H1 (cell line): Measurements from ENCODE around the gene VGLL2. TPM values are rescaled to one million over a fixed set of nuclear protein-coding genes. Genes with fewer than 3 reads are reported as not detected.

Experiments used
- CTCF ChIA-PET: fragments of 300-600 bp; sonication (Branson Sonifier 250); formaldehyde crosslinking; loops from one replicate; lab custom pipeline; 2021; ENCODE audit not compliant: partially characterized antibody; lab: Charles Lee
- POLR2A ChIA-PET: fragments of 300-600 bp; sonication (Branson Sonifier 250); formaldehyde crosslinking; loops from one replicate; lab custom pipeline; 2021; ENCODE audit warnings: inconsistent platforms; ENCODE audit not compliant: partially characterized antibody; lab: Charles Lee
- DNase-seq, 2 experiments: peaks; one replicate each; pipeline versions ENCODE4 v3.0.0 to v3.0.0-alpha.2; 2010 to 2022; ENCODE audit warnings: low spot score in 2 of 2, low read depth in 1 of 2, mixed read lengths in 1 of 2
- FAIRE-seq: peaks from 2 replicates; lab custom pipeline; 2011; peaks lifted over from hg19 to GRCh38; lab: Jason Lieb, UNC
- H2AFZ ChIP-seq: 2 replicates; pipeline ENCODE4 v1.8.1; 2012; ENCODE audit warnings: low read length, inconsistent platforms
- H2AK5ac ChIP-seq: 2 replicates; pipeline ENCODE4 v1.6.1; 2013; ENCODE audit warnings: low read depth, low read length
- H2BK120ac ChIP-seq: replicated peaks from 2 replicates; pipeline ENCODE3; 2013; ENCODE audit warnings: low read depth, low read length, inconsistent platforms
- H2BK12ac ChIP-seq: 2 replicates; pipeline ENCODE4 v1.6.1; 2013; ENCODE audit warnings: low read depth, low read length
- H2BK15ac ChIP-seq: 2 replicates; pipeline ENCODE4 v1.6.1; 2013; ENCODE audit warnings: low read length
- H2BK20ac ChIP-seq: 2 replicates; pipeline ENCODE4 v1.6.1; 2013; ENCODE audit warnings: low read length
- H2BK5ac ChIP-seq: 2 replicates; pipeline ENCODE4 v1.6.1; 2013; ENCODE audit warnings: low read depth, low read length
- H3K14ac ChIP-seq: 2 replicates; pipeline ENCODE4 v1.6.1; 2013; ENCODE audit warnings: inconsistent platforms; ENCODE audit not compliant: insufficient read length
- H3K18ac ChIP-seq: 2 replicates; pipeline ENCODE4 v1.6.1; 2013; ENCODE audit warnings: low read length; ENCODE audit errors: extremely low read depth
- H3K23ac ChIP-seq: 2 replicates; pipeline ENCODE4 v1.6.1; 2013; ENCODE audit warnings: inconsistent platforms; ENCODE audit not compliant: insufficient read length
- H3K23me2 ChIP-seq: 2 replicates; pipeline ENCODE4 v1.6.1; 2013; ENCODE audit warnings: low read depth, low read length
- H3K27ac ChIP-seq: 2 replicates; pipeline ENCODE4 v1.6.1; 2011; ENCODE audit warnings: low read depth, low read length, inconsistent platforms
- H3K27me3 ChIP-seq, 4 experiments: replicated peaks in 1 of 4; 1 replicate in 1 of 4; 2 replicates in 3 of 4; pipeline versions ENCODE4 v1.6.1 to v1.8.1; 2011 to 2013; ENCODE audit warnings: low read length in 3 of 4, mild to moderate bottlenecking in 3 of 4, inconsistent platforms in 2 of 4, mixed read lengths in 2 of 4, moderate library complexity in 1 of 4; ENCODE audit not compliant: control insufficient read depth in 3 of 4, insufficient read depth in 3 of 4; ENCODE audit errors: extremely low read depth in 1 of 4
- H3K36me3 ChIP-seq, 4 experiments: 2 replicates each; pipeline versions ENCODE4 v1.6.1 to v1.8.1; 2011 to 2013; ENCODE audit warnings: mild to moderate bottlenecking in 4 of 4, low read length in 3 of 4, moderate library complexity in 2 of 4, control low read depth in 1 of 4, inconsistent platforms in 1 of 4; ENCODE audit not compliant: insufficient read depth in 4 of 4, control insufficient read depth in 2 of 4
- H3K4ac ChIP-seq: replicated peaks from 2 replicates; pipeline ENCODE3; 2013; ENCODE audit warnings: low read length, low read depth, mixed read lengths, inconsistent platforms; ENCODE audit not compliant: insufficient read length
- H3K4me1 ChIP-seq, 4 experiments: replicated peaks in 1 of 4; 1 replicate in 1 of 4; 2 replicates in 3 of 4; pipeline versions ENCODE4 v1.6.1 to v1.8.1; 2011 to 2013; ENCODE audit warnings: low read length in 3 of 4, inconsistent platforms in 2 of 4, mixed read lengths in 1 of 4; ENCODE audit not compliant: insufficient read depth in 4 of 4, control insufficient read depth in 3 of 4
- H3K4me2 ChIP-seq, 2 experiments: 2 replicates each; pipeline versions ENCODE4 v1.6.1 to v1.8.1; 2011 to 2013; ENCODE audit warnings: low read depth in 2 of 2, low read length in 2 of 2, control low read depth in 1 of 2, inconsistent platforms in 1 of 2, mild to moderate bottlenecking in 1 of 2; ENCODE audit not compliant: insufficient read depth in 1 of 2
- H3K4me3 ChIP-seq, 4 experiments: fragments of 200-600, 300-600 bp in 1 of 4; sonication (generic), shearing (Covaris generic), sonication (Bioruptor Twin) in 1 of 4; 2 replicates each; pipeline versions ENCODE4 v1.5.1 to v1.8.1; 2011 to 2016; ENCODE audit warnings: low read length in 4 of 4, low read depth in 3 of 4, control low read depth in 2 of 4, inconsistent platforms in 2 of 4, mild to moderate bottlenecking in 2 of 4, mixed read lengths in 1 of 4, moderate library complexity in 1 of 4; ENCODE audit not compliant: insufficient read depth in 2 of 4; ENCODE audit errors: extremely low read depth in 1 of 4
- H3K56ac ChIP-seq: replicated peaks from 2 replicates; pipeline ENCODE3; 2013; ENCODE audit warnings: low read depth, mild to moderate bottlenecking, mixed read lengths, low read length, inconsistent platforms; ENCODE audit not compliant: insufficient read length
- H3K79me1 ChIP-seq: 2 replicates; pipeline ENCODE4 v1.6.1; 2013; ENCODE audit warnings: low read depth, low read length, control low read depth
- H3K79me2 ChIP-seq, 2 experiments: 2 replicates each; pipeline versions ENCODE4 v1.6.1 to v1.8.1; 2012 to 2013; ENCODE audit warnings: low read length in 2 of 2, mild to moderate bottlenecking in 2 of 2, inconsistent platforms in 1 of 2; ENCODE audit not compliant: insufficient read depth in 2 of 2, control insufficient read depth in 1 of 2
- H3K9ac ChIP-seq, 4 experiments: replicated peaks in 1 of 4; 1 replicate in 1 of 4; 2 replicates in 3 of 4; pipeline versions ENCODE4 v1.6.1 to v1.8.1; 2011 to 2013; ENCODE audit warnings: low read depth in 3 of 4, low read length in 3 of 4, control low read depth in 2 of 4, mild to moderate bottlenecking in 2 of 4, moderate library complexity in 2 of 4, inconsistent platforms in 1 of 4; ENCODE audit errors: extremely low read depth in 1 of 4
- H3K9me3 ChIP-seq, 2 experiments: 2 replicates each; pipeline versions ENCODE4 v1.6.1 to v1.8.1; 2012 to 2013; ENCODE audit warnings: mild to moderate bottlenecking in 2 of 2, moderate library complexity in 2 of 2, control low read depth in 1 of 2, inconsistent platforms in 1 of 2, low read depth in 1 of 2, low read length in 1 of 2, mixed read lengths in 1 of 2; ENCODE audit not compliant: insufficient read depth in 2 of 2
- H4K20me1 ChIP-seq, 2 experiments: replicated peaks in 1 of 2; 2 replicates each; pipeline versions ENCODE3 to v1.8.1; 2011 to 2013; ENCODE audit warnings: inconsistent platforms in 2 of 2, low read length in 2 of 2, mild to moderate bottlenecking in 1 of 2; ENCODE audit not compliant: insufficient read depth in 2 of 2, control insufficient read depth in 1 of 2
- H4K5ac ChIP-seq: 2 replicates; pipeline ENCODE4 v1.6.1; 2013; ENCODE audit warnings: low read length, low read depth, mixed read lengths, inconsistent platforms; ENCODE audit not compliant: insufficient read length
- H4K8ac ChIP-seq: 2 replicates; pipeline ENCODE4 v1.8.0; 2013; ENCODE audit warnings: mild to moderate bottlenecking, moderate library complexity, low read length, inconsistent platforms; ENCODE audit not compliant: insufficient read depth; ENCODE audit errors: extremely low read depth
- H4K91ac ChIP-seq: replicated peaks from 2 replicates; pipeline ENCODE3; 2013; ENCODE audit warnings: low read length, mixed read lengths, inconsistent platforms; ENCODE audit not compliant: insufficient read length
- EZH2 ChIP-seq: fragments of 200-600 bp; sonication (generic); IDR thresholded peaks from 2 replicates; pipeline ENCODE4 v1.7.1; 2012; ENCODE audit warnings: low read depth, mild to moderate bottlenecking, moderate library complexity, low read length, inconsistent platforms; ENCODE audit not compliant: severe bottlenecking
- KDM4A ChIP-seq: IDR thresholded peaks from one replicate; pipeline ENCODE4 v1.7.1; 2012; ENCODE audit warnings: low read depth, mild to moderate bottlenecking, moderate library complexity, low read length, inconsistent platforms; ENCODE audit not compliant: severe bottlenecking
- SUZ12 ChIP-seq: fragments of 200-600 bp; sonication (generic); IDR thresholded peaks from 2 replicates; pipeline ENCODE4 v1.6.1; 2012; ENCODE audit warnings: mild to moderate bottlenecking, inconsistent platforms, low read length, moderate library complexity, mixed read lengths
- WGBS, 2 experiments: shearing (Covaris generic) in 1 of 2; methylation state at CpG; one replicate each; pipeline versions ENCODE4 v1.1.6 to v1.1.7; 2013 to 2015; ENCODE audit warnings: low lambda C conversion rate in 2 of 2, mixed read lengths in 2 of 2, inconsistent platforms in 1 of 2, low coverage in 1 of 2, missing lambda C conversion rate in 1 of 2; ENCODE audit not compliant: insufficient replicate concordance in 2 of 2, insufficient coverage in 1 of 2, insufficient read length in 1 of 2; ENCODE audit errors: extremely low coverage in 1 of 2, missing lambda C conversion rate in 1 of 2; 5-methylcytosine and 5-hydroxymethylcytosine counted together
- polyA plus RNA-seq, 7 experiments: library from polyadenylated mRNA; depleted of rRNA in 3 of 7; stranded (reverse) in 5 of 7; unstranded in 2 of 7; fragments of >200 nt in 5 of 7; fragments of 200-250 nt in 2 of 7; gene quantifications; 1 replicate in 5 of 7; 2 replicates in 1 of 7; 4 replicates in 1 of 7; pipeline versions ENCODE4 v1.2.1 to v1.2.3, GENCODE V29; 2011 to 2013; ENCODE audit warnings: missing spikeins in 2 of 7, mixed read lengths in 2 of 7
- total RNA-seq: library from RNA; stranded (reverse); fragmentation: NEBNext Ultra II Directional; extraction: Animal tissue kit (Norgen Biotek cat#: 25700); gene quantifications from 2 replicates; pipeline ENCODE4 v1.2.1, GENCODE V29; 2021

The VGLL2 gene
- total and polyA plus RNA-seq, 2 of the 8 experiments (the other 6 are each of a cell fraction or from before 2014, with no cell fraction given): not detected

DNA sequence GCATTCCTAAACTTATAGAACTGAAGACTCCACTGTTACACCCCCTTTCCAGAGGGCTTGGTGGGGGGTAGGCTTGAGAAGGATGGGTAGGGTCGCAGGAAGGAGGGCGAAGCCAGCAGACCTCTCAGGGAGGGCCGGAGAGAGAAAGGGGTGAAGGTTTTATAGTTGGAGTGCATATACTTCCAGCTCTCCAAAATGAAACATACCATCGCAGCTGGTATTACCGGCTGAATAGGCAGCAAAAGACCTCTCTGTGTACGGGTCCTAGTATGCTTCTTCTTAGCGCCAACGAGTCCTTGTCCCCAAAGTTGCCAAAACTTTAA lies 1.0 kb upstream of the VGLL2 start:
- Histone ChIP-seq H4K20me1 (peaks cover 2 to 11% of the 10 kb centered on the region in 2 experiments), H3K9ac (no peak overlapping the region), H3K23me2 (peaks cover 14% of the 10 kb centered on the region; the same call in 1 of the 2 replicates), H3K4me2 (peak overlapping the region; percentile 89 to 90), H3K27me3 (peaks cover 63 to 78% (median 73%) of the 10 kb centered on the region in 4 experiments), H4K5ac (no peak overlapping the region), H3K14ac (no peak overlapping the region), H2BK15ac (no peak overlapping the region), H4K91ac (no peak overlapping the region), H2BK5ac (no peak overlapping the region), H3K23ac (no peak overlapping the region), H3K56ac (no peak overlapping the region), H3K36me3 (no peaks in the 10 kb centered on the region), H3K4ac (no peak overlapping the region), H3K4me3 (peak overlapping the region; percentile 53 to 64 (median 61); a peak in 7 of 8 replicates), H2AK5ac (no peak overlapping the region), H3K79me1 (no peaks in the 10 kb centered on the region), H3K27ac (no peak overlapping the region), H4K8ac (no peak overlapping the region), H2BK20ac (no peak overlapping the region)
- FAIRE-seq (no peak), DNase-seq (no peak)
- 18% methylated on average over 8 of the region's 8 CpGs; no CpG with 5 or more reads in 1 of the 2 experiments for WGBS, 2 experiments
- ChIA-PET POLR2A (interaction anchor here (1.2 kb wide), 1 partner anchor 11 kb away, joined by 3 read pairs; no protein-coding TSS in a partner anchor), CTCF (interaction anchor here (0.6 to 1.4 kb wide), 3 partner anchors 28 to 290 kb away, joined by 3 to 5 read pairs (median 3); no protein-coding TSS in a partner anchor)
- TF ChIP-seq KDM4A: no peak
- peak; percentile 90; the same call in 1 of the 2 replicates for TF ChIP-seq SUZ12
- TF ChIP-seq EZH2: peak; percentile 91
- TF ChIP-seq, all 59 proteins: peak for 2
- Histone ChIP-seq H3K4me1 (peaks cover 3 to 16% (median 7%) of the 10 kb centered on the region in 4 experiments; a peak in 6 of 7 replicates), H3K9me3 (no peaks in the 10 kb centered on the region; a peak in 1 of 4 replicates), H3K79me2 (no peaks in the 10 kb centered on the region), H3K18ac (no peak overlapping the region), H2BK120ac (no peak overlapping the region), H2AFZ (0 out of 2 replicates have a peak overlapping the region, but pooled peaks have one; percentile 28), H2BK12ac (no peak overlapping the region)
